ENCODE results near the gene NINL.

The NINL gene

GRCh38 chr20:25547063-25547462, 38.3 kb downstream of the NINL start:
- TF ChIP-seq TCF12 (IDR thresholded peaks at IDR 0.05; ENCODE audit: low read depth) (no peak), FOXM1 (IDR thresholded peaks at IDR 0.05; ENCODE audit: borderline replicate concordance, low read depth) (no peak), CEBPB (IDR thresholded peaks at IDR 0.05) (no peak), TEAD4 (IDR thresholded peaks at IDR 0.05) (no peak), REST (IDR thresholded peaks at IDR 0.05; ENCODE audit: low read depth) (no peak), TAF1 (IDR thresholded peaks at IDR 0.05; ENCODE audit: low read depth) (no peak), USF1 (IDR thresholded peaks at IDR 0.05) (no peak), YY1 (IDR thresholded peaks at IDR 0.05; ENCODE audit: low read depth) (no peak), CREB1 (IDR thresholded peaks at IDR 0.05; ENCODE audit: low read depth) (no peak), EP300 (IDR thresholded peaks at IDR 0.05; ENCODE audit: borderline replicate concordance) (no peak), MAX (IDR thresholded peaks at IDR 0.05) (no peak), RAD21 (IDR thresholded peaks at IDR 0.05; ENCODE audit: low read depth) (no peak), EGR1 (IDR thresholded peaks at IDR 0.05) (no peak), NFIC (IDR thresholded peaks at IDR 0.05) (no peak), ZBTB7A (IDR thresholded peaks at IDR 0.05; ENCODE audit: low read depth) (no peak)

GRCh38 chr20:25546048-25546447, 39.3 kb downstream of the NINL start:
- no peak for TF ChIP-seq TAF1 (IDR thresholded peaks at IDR 0.05; ENCODE audit: low read depth)
- no peak for TF ChIP-seq RAD21 (IDR thresholded peaks at IDR 0.05; ENCODE audit: low read depth)
- TF ChIP-seq EP300 (IDR thresholded peaks at IDR 0.05; ENCODE audit: borderline replicate concordance), result no peak
- TF ChIP-seq ZBTB7A (IDR thresholded peaks at IDR 0.05; ENCODE audit: low read depth), result no peak
- TF ChIP-seq MAX (IDR thresholded peaks at IDR 0.05), result no peak

- TF ChIP-seq TAF1 (IDR thresholded peaks at IDR 0.05; ENCODE audit: low read depth), result no peak
- TF ChIP-seq EP300 (IDR thresholded peaks at IDR 0.05; ENCODE audit: borderline replicate concordance), result no peak
- no peak for TF ChIP-seq FOXM1 (IDR thresholded peaks at IDR 0.05; ENCODE audit: borderline replicate concordance, low read depth)
- no peak for TF ChIP-seq ZBTB7A (IDR thresholded peaks at IDR 0.05; ENCODE audit: low read depth)
- no peak for TF ChIP-seq REST (IDR thresholded peaks at IDR 0.05; ENCODE audit: low read depth)
- no peak for TF ChIP-seq EGR1 (IDR thresholded peaks at IDR 0.05)
- TF ChIP-seq YY1 (IDR thresholded peaks at IDR 0.05; ENCODE audit: low read depth), result no peak
- TF ChIP-seq TEAD4 (IDR thresholded peaks at IDR 0.05), result no peak
- TF ChIP-seq CEBPB (IDR thresholded peaks at IDR 0.05), result no peak
Observed at GRCh38 chr20:25545171-25545570, 40.2 kb downstream of the NINL start.

GRCh38 chr20:25544734-25545133, 40.6 kb downstream of the NINL start:
- TF ChIP-seq EGR1 (IDR thresholded peaks at IDR 0.05), result no peak
- TF ChIP-seq YY1 (IDR thresholded peaks at IDR 0.05; ENCODE audit: low read depth), result no peak
- TF ChIP-seq MAX (IDR thresholded peaks at IDR 0.05), result no peak
- no peak for TF ChIP-seq EP300 (IDR thresholded peaks at IDR 0.05; ENCODE audit: borderline replicate concordance)
- no peak for TF ChIP-seq USF1 (IDR thresholded peaks at IDR 0.05)
- no peak for TF ChIP-seq FOXM1 (IDR thresholded peaks at IDR 0.05; ENCODE audit: borderline replicate concordance, low read depth)
- TF ChIP-seq CREB1 (IDR thresholded peaks at IDR 0.05; ENCODE audit: low read depth), result no peak

GRCh38 chr20:25544311-25544710, 41.0 kb downstream of the NINL start:
- no peak for TF ChIP-seq CEBPB (IDR thresholded peaks at IDR 0.05)
- no peak for TF ChIP-seq TEAD4 (IDR thresholded peaks at IDR 0.05)
- TF ChIP-seq TCF12 (IDR thresholded peaks at IDR 0.05; ENCODE audit: low read depth), result no peak
- no peak for TF ChIP-seq TAF1 (IDR thresholded peaks at IDR 0.05; ENCODE audit: low read depth)
- TF ChIP-seq MAX (IDR thresholded peaks at IDR 0.05), result no peak
- TF ChIP-seq FOXM1 (IDR thresholded peaks at IDR 0.05; ENCODE audit: borderline replicate concordance, low read depth), result no peak
- TF ChIP-seq USF1 (IDR thresholded peaks at IDR 0.05), result no peak
- no peak for TF ChIP-seq YY1 (IDR thresholded peaks at IDR 0.05; ENCODE audit: low read depth)
- TF ChIP-seq CREB1 (IDR thresholded peaks at IDR 0.05; ENCODE audit: low read depth), result no peak
- TF ChIP-seq REST (IDR thresholded peaks at IDR 0.05; ENCODE audit: low read depth), result no peak
- TF ChIP-seq ZBTB7A (IDR thresholded peaks at IDR 0.05; ENCODE audit: low read depth), result no peak
- no peak for TF ChIP-seq EGR1 (IDR thresholded peaks at IDR 0.05)
- TF ChIP-seq RAD21 (IDR thresholded peaks at IDR 0.05; ENCODE audit: low read depth), result no peak
- TF ChIP-seq EP300 (IDR thresholded peaks at IDR 0.05; ENCODE audit: borderline replicate concordance), result no peak
- TF ChIP-seq NFIC (IDR thresholded peaks at IDR 0.05), result no peak

Data from Ishikawa (cell line).